Measurements from ENCODE around the gene FOXP1. TPM values are rescaled to one million over a fixed set of nuclear protein-coding genes. Genes with fewer than 3 reads are reported as not detected.

Gene FOXP1
- total and polyA plus RNA-seq, 2 of the 8 experiments (the other 6 are each of a cell fraction or from before 2014, with no cell fraction given), result 13.9 to 25.4 TPM

DNA sequence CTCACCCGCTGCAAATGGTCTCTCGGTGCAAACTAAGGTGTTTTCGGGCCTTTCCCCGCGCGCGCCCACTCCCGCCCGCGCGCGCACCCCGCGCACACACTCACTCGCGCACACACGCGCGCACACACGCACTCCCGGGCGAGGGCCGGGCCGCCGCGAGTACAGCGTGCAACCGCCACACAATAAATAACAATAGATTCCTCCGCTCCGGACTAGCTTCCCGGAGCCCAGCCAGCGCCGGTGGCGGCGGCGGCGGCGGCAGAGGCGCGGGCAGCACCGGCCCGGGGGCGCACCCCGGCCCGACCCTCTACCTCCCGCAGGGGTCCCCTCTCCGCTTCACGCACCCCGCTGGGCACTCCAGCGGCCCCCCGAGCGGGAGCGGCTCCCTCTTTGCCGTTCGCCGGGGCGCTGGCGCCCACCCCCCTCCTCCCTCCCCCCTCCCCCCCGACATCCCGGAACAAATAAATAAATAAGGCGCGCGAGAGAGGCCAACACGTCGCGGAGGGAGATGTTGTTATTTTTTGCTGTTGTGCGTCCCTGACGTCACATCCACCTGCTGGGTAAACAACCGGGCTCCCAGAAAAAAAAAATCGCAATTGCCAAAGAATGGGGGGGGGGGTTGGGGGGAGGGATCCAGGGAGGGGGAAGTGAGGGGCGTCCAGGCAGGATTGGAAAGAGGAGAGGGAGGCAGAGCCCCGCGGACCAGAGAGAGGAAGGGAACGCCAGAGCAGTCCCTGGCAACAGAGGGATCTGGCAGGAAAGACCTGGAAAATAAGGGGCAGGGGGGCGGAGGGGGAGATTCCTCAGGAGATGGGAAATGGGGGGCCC lies at the start of gene FOXP1 (continued):
- TF ChIP-seq, protein P1, sequence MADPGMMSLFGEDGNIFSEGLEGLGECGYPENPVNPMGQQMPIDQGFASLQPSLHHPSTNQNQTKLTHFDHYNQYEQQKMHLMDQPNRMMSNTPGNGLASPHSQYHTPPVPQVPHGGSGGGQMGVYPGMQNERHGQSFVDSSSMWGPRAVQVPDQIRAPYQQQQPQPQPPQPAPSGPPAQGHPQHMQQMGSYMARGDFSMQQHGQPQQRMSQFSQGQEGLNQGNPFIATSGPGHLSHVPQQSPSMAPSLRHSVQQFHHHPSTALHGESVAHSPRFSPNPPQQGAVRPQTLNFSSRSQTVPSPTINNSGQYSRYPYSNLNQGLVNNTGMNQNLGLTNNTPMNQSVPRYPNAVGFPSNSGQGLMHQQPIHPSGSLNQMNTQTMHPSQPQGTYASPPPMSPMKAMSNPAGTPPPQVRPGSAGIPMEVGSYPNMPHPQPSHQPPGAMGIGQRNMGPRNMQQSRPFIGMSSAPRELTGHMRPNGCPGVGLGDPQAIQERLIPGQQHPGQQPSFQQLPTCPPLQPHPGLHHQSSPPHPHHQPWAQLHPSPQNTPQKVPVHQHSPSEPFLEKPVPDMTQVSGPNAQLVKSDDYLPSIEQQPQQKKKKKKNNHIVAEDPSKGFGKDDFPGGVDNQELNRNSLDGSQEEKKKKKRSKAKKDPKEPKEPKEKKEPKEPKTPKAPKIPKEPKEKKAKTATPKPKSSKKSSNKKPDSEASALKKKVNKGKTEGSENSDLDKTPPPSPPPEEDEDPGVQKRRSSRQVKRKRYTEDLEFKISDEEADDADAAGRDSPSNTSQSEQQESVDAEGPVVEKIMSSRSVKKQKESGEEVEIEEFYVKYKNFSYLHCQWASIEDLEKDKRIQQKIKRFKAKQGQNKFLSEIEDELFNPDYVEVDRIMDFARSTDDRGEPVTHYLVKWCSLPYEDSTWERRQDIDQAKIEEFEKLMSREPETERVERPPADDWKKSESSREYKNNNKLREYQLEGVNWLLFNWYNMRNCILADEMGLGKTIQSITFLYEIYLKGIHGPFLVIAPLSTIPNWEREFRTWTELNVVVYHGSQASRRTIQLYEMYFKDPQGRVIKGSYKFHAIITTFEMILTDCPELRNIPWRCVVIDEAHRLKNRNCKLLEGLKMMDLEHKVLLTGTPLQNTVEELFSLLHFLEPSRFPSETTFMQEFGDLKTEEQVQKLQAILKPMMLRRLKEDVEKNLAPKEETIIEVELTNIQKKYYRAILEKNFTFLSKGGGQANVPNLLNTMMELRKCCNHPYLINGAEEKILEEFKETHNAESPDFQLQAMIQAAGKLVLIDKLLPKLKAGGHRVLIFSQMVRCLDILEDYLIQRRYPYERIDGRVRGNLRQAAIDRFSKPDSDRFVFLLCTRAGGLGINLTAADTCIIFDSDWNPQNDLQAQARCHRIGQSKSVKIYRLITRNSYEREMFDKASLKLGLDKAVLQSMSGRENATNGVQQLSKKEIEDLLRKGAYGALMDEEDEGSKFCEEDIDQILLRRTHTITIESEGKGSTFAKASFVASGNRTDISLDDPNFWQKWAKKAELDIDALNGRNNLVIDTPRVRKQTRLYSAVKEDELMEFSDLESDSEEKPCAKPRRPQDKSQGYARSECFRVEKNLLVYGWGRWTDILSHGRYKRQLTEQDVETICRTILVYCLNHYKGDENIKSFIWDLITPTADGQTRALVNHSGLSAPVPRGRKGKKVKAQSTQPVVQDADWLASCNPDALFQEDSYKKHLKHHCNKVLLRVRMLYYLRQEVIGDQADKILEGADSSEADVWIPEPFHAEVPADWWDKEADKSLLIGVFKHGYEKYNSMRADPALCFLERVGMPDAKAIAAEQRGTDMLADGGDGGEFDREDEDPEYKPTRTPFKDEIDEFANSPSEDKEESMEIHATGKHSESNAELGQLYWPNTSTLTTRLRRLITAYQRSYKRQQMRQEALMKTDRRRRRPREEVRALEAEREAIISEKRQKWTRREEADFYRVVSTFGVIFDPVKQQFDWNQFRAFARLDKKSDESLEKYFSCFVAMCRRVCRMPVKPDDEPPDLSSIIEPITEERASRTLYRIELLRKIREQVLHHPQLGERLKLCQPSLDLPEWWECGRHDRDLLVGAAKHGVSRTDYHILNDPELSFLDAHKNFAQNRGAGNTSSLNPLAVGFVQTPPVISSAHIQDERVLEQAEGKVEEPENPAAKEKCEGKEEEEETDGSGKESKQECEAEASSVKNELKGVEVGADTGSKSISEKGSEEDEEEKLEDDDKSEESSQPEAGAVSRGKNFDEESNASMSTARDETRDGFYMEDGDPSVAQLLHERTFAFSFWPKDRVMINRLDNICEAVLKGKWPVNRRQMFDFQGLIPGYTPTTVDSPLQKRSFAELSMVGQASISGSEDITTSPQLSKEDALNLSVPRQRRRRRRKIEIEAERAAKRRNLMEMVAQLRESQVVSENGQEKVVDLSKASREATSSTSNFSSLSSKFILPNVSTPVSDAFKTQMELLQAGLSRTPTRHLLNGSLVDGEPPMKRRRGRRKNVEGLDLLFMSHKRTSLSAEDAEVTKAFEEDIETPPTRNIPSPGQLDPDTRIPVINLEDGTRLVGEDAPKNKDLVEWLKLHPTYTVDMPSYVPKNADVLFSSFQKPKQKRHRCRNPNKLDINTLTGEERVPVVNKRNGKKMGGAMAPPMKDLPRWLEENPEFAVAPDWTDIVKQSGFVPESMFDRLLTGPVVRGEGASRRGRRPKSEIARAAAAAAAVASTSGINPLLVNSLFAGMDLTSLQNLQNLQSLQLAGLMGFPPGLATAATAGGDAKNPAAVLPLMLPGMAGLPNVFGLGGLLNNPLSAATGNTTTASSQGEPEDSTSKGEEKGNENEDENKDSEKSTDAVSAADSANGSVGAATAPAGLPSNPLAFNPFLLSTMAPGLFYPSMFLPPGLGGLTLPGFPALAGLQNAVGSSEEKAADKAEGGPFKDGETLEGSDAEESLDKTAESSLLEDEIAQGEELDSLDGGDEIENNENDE (IDR thresholded peaks at IDR 0.05; ENCODE audit: insufficient replicate concordance, low read length), result no peak
- TF ChIP-seq PHF8 (conservative IDR thresholded peaks at IDR 0.05; ENCODE audit: low read depth, low read length) (peak; percentile 77), KDM5A (IDR thresholded peaks at IDR 0.05; ENCODE audit: low read length) (no peak), YY1 (IDR thresholded peaks at IDR 0.05; ENCODE audit: low read depth, low read length) (no peak), JUN (IDR thresholded peaks at IDR 0.05; ENCODE audit: low read depth, low read length) (no peak), EGR1 (IDR thresholded peaks at IDR 0.05; ENCODE audit: borderline replicate concordance, low read depth, low read length) (no peak), CEBPB (IDR thresholded peaks at IDR 0.05; ENCODE audit: low read depth, low read length) (no peak), CBX5 (IDR thresholded peaks at IDR 0.05; ENCODE audit: low read depth, low read length) (no peak)
- TF ChIP-seq, protein P2, sequence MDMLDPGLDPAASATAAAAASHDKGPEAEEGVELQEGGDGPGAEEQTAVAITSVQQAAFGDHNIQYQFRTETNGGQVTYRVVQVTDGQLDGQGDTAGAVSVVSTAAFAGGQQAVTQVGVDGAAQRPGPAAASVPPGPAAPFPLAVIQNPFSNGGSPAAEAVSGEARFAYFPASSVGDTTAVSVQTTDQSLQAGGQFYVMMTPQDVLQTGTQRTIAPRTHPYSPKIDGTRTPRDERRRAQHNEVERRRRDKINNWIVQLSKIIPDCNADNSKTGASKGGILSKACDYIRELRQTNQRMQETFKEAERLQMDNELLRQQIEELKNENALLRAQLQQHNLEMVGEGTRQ (IDR thresholded peaks at IDR 0.05; ENCODE audit: low read length), result no peak

Measured in H1 (cell line).